RWPE2 (cell line): Measurements from ENCODE around the gene HCRTR2.
"Not testable (repeated sequence)": the region's sequence is repeated elsewhere in the genome, so short reads cannot be mapped to it uniquely, and the experiment has no call there.

Experiments used
- ATAC-seq: fragments of 200-7000 bp; cut with Tn5 transposase; 3 replicates; pipeline ENCODE4 v1.9.1; 2021; ENCODE audit warnings: low read depth
- DNase-seq: peaks from one replicate; pipeline ENCODE4 v3.0.0-alpha.2; 2020; ENCODE audit warnings: low spot score
- H3K27ac ChIP-seq: fragments of 450-650 bp; 2 replicates; pipeline ENCODE4 v1.5.1; 2017; ENCODE audit warnings: mild to moderate bottlenecking; ENCODE audit not compliant: poor library complexity, severe bottlenecking
- H3K27me3 ChIP-seq: fragments of 250-450 bp; sonication (Bioruptor Pico); 2 replicates; pipeline ENCODE4 v1.5.1; 2021; ENCODE audit warnings: mild to moderate bottlenecking, moderate library complexity; ENCODE audit not compliant: insufficient read depth, poor library complexity, severe bottlenecking
- H3K36me3 ChIP-seq: fragments of 250-450 bp; sonication (Bioruptor Pico); 2 replicates; pipeline ENCODE4 v1.5.1; 2020; ENCODE audit warnings: low read depth, mild to moderate bottlenecking, moderate library complexity
- H3K4me1 ChIP-seq: fragments of 250-450 bp; sonication (Bioruptor Pico); 2 replicates; pipeline ENCODE4 v1.5.1; 2021; ENCODE audit warnings: mild to moderate bottlenecking, moderate library complexity; ENCODE audit not compliant: insufficient read depth, poor library complexity, severe bottlenecking
- H3K4me3 ChIP-seq: fragments of 250-450 bp; sonication (Bioruptor Pico); 2 replicates; pipeline ENCODE4 v1.5.1; 2021; ENCODE audit warnings: mild to moderate bottlenecking, moderate library complexity; ENCODE audit not compliant: severe bottlenecking
- H3K9me3 ChIP-seq: fragments of 250-450 bp; sonication (Bioruptor Pico); 2 replicates; pipeline ENCODE4 v1.5.1; 2021; ENCODE audit warnings: mild to moderate bottlenecking, moderate library complexity; ENCODE audit not compliant: severe bottlenecking
- CTCF ChIP-seq: fragments of 450-650 bp; IDR thresholded peaks from one replicate; pipeline ENCODE4 v1.5.1; 2017; ENCODE audit warnings: mild to moderate bottlenecking, moderate library complexity; ENCODE audit not compliant: poor library complexity, severe bottlenecking

The HCRTR2 gene

GRCh38 chr6:55281215-55281614 lies 106.9 kb downstream of the HCRTR2 start:
- Histone ChIP-seq H3K9me3 (no peaks in the 10 kb centered on the region), H3K4me1 (no peaks in the 10 kb centered on the region), H3K36me3 (no peaks in the 10 kb centered on the region), H3K27me3 (peaks cover 7% of the 10 kb centered on the region), H3K27ac (no peak overlapping the region), H3K4me3 (no peak overlapping the region)
- DNase-seq (no peak), ATAC-seq (no peak)
- TF ChIP-seq CTCF, result no peak

- Histone ChIP-seq H3K4me3 (no peak overlapping the region), H3K36me3 (no peaks in the 10 kb centered on the region), H3K27ac (no peak overlapping the region), H3K4me1 (no peaks in the 10 kb centered on the region), H3K27me3 (peaks cover 6% of the 10 kb centered on the region), H3K9me3 (no peaks in the 10 kb centered on the region)
- no peak for ATAC-seq
- TF ChIP-seq CTCF, result no peak
- no peak for DNase-seq
Measured at GRCh38 chr6:55282115-55282514, 107.8 kb downstream of the HCRTR2 start.

GRCh38 chr6:55286824-55287223 lies 112.5 kb downstream of the HCRTR2 start:
- DNase-seq (no peak), ATAC-seq (no peak)
- Histone ChIP-seq H3K27me3 (peaks cover 6% of the 10 kb centered on the region), H3K27ac (no peak overlapping the region), H3K36me3 (no peaks in the 10 kb centered on the region), H3K4me1 (no peaks in the 10 kb centered on the region), H3K9me3 (no peaks in the 10 kb centered on the region), H3K4me3 (no peak overlapping the region)
- no peak for TF ChIP-seq CTCF

- no peaks in the 10 kb centered on the region for H3K4me1 ChIP-seq
- no peak for TF ChIP-seq CTCF
- no peaks in the 10 kb centered on the region for H3K9me3 ChIP-seq
- no peaks in the 10 kb centered on the region for H3K27me3 ChIP-seq
- H3K27ac ChIP-seq, result no peak overlapping the region
- no peaks in the 10 kb centered on the region for H3K36me3 ChIP-seq
- ATAC-seq (no peak), DNase-seq (no peak)
- H3K4me3 ChIP-seq, result no peak overlapping the region
Measured at GRCh38 chr6:55290736-55291135, 116.4 kb downstream of the HCRTR2 start.

GRCh38 chr6:55293116-55293515 lies 118.8 kb downstream of the HCRTR2 start:
- H3K4me1 ChIP-seq, result no peaks in the 10 kb centered on the region
- peaks cover 3% of the 10 kb centered on the region for H3K9me3 ChIP-seq
- H3K36me3 ChIP-seq, result no peaks in the 10 kb centered on the region
- DNase-seq (no peak), ATAC-seq (no peak)
- peak; percentile 56 for TF ChIP-seq CTCF
- H3K27ac ChIP-seq, result no peak overlapping the region
- H3K4me3 ChIP-seq, result no peak overlapping the region
- no peaks in the 10 kb centered on the region for H3K27me3 ChIP-seq

GRCh38 chr6:55297214-55297613 lies 122.9 kb downstream of the HCRTR2 start:
- not testable (repeated sequence) for H3K9me3 ChIP-seq, H3K4me1 ChIP-seq, ATAC-seq

More at GRCh38 chr6:55297214-55297613, 122.9 kb downstream of the HCRTR2 start:
- H3K27me3 ChIP-seq, H3K27ac ChIP-seq, H3K36me3 ChIP-seq, DNase-seq, H3K4me3 ChIP-seq: not testable (repeated sequence)
